ENCODE measurements around the gene FBXO27.

Gene FBXO27

GRCh38 chr19:39032063-39032918 lies at the start of gene FBXO27:
FBXO27 (minus strand) TSS chr19:39032549; CDS start chr19:39032227, 322 bp downstream.
- TF ChIP-seq CTCF (conservative IDR thresholded peaks at IDR 0.05; ENCODE audit: low read depth, low read length) = no peak
- peaks cover 4% of the 10 kb centered on the region; the same call in 1 of the 2 replicates for H3K27me3 ChIP-seq (ENCODE audit: insufficient read depth, low read depth)
- H4K20me1 ChIP-seq (ENCODE audit: insufficient read depth) = no peaks in the 10 kb centered on the region
- H3K4me3 ChIP-seq (IDR thresholded peaks at IDR 0.05; ENCODE audit: insufficient read depth, low read depth, low read length) = no peak within 1 kb of the TSS
- peaks cover 10% of the 10 kb centered on the region for H3K4me1 ChIP-seq (ENCODE audit: low read depth, poor library complexity, severe bottlenecking)
- no peak within 1 kb of the TSS for H3K27ac ChIP-seq
- peak within 1 kb of the TSS; percentile 52; the same call in 1 of the 2 replicates for H3K9ac ChIP-seq
- no peaks in the 10 kb centered on the region for H3K36me3 ChIP-seq (ENCODE audit: insufficient read depth)
- no peaks in the 10 kb centered on the region for H3K79me2 ChIP-seq (ENCODE audit: insufficient read depth, low read depth)
- H3K4me2 ChIP-seq = peak within 1 kb of the TSS; percentile 54
- peak within 1 kb of the TSS; percentile 89 for H2AFZ ChIP-seq (ENCODE audit: low read depth)

- Histone ChIP-seq H3K9ac (no peak overlapping the region), H3K36me3 (ENCODE audit: insufficient read depth) (no peaks in the 10 kb centered on the region), H4K20me1 (ENCODE audit: insufficient read depth) (no peaks in the 10 kb centered on the region), H2AFZ (ENCODE audit: low read depth) (no peak overlapping the region), H3K27ac (no peak overlapping the region), H3K4me1 (ENCODE audit: low read depth, poor library complexity, severe bottlenecking) (no peaks in the 10 kb centered on the region), H3K4me3 (IDR thresholded peaks at IDR 0.05; ENCODE audit: insufficient read depth, low read depth, low read length) (no peak overlapping the region), H3K27me3 (ENCODE audit: insufficient read depth, low read depth) (no peaks in the 10 kb centered on the region), H3K79me2 (ENCODE audit: insufficient read depth, low read depth) (no peaks in the 10 kb centered on the region), H3K4me2 (no peak overlapping the region)
- no peak for TF ChIP-seq CTCF (conservative IDR thresholded peaks at IDR 0.05; ENCODE audit: low read depth, low read length)
These were observed 48.1 kb upstream of the FBXO27 start for GRCh38 chr19:39080431-39080830.

GRCh38 chr19:39078436-39079200 lies 46.3 kb upstream of the FBXO27 start:
- Histone ChIP-seq H2AFZ (ENCODE audit: low read depth) (no peak overlapping the region), H3K4me2 (no peak overlapping the region), H3K9ac (no peak overlapping the region), H3K27me3 (ENCODE audit: insufficient read depth, low read depth) (no peaks in the 10 kb centered on the region), H3K36me3 (ENCODE audit: insufficient read depth) (no peaks in the 10 kb centered on the region), H3K27ac (no peak overlapping the region), H4K20me1 (ENCODE audit: insufficient read depth) (no peaks in the 10 kb centered on the region), H3K4me1 (ENCODE audit: low read depth, poor library complexity, severe bottlenecking) (no peaks in the 10 kb centered on the region), H3K79me2 (ENCODE audit: insufficient read depth, low read depth) (no peaks in the 10 kb centered on the region), H3K4me3 (IDR thresholded peaks at IDR 0.05; ENCODE audit: insufficient read depth, low read depth, low read length) (no peak overlapping the region)
- no peak for TF ChIP-seq CTCF (conservative IDR thresholded peaks at IDR 0.05; ENCODE audit: low read depth, low read length)

DNA sequence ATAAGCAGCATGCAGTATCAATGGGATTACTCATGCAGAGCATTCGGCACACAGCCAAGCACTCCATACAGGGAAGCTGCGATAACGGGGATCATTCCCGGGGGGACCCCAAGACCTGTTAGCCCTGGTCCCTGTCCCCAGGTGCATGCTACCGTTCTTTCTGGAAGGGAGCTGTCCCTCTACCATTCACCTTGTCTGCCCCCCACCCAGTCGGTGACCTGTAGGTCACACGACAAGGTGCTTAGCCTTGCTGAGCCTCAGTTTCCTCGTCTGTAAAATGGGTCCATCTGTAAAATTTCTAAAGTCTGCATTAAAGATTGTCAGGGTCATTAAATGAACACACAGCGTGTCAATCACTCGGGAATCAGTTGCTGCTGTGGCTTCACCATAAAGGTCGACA lies 45.0 kb upstream of the FBXO27 start:
- H2AFZ ChIP-seq (ENCODE audit: low read depth) = no peak overlapping the region
- no peaks in the 10 kb centered on the region for H3K27me3 ChIP-seq (ENCODE audit: insufficient read depth, low read depth)
- H3K4me3 ChIP-seq (IDR thresholded peaks at IDR 0.05; ENCODE audit: insufficient read depth, low read depth, low read length) = no peak overlapping the region
- H3K27ac ChIP-seq = no peak overlapping the region
- H3K36me3 ChIP-seq (ENCODE audit: insufficient read depth) = no peaks in the 10 kb centered on the region
- no peak overlapping the region for H3K9ac ChIP-seq
- no peak for TF ChIP-seq CTCF (conservative IDR thresholded peaks at IDR 0.05; ENCODE audit: low read depth, low read length)
- no peaks in the 10 kb centered on the region for H4K20me1 ChIP-seq (ENCODE audit: insufficient read depth)
- H3K4me2 ChIP-seq = no peak overlapping the region
- H3K79me2 ChIP-seq (ENCODE audit: insufficient read depth, low read depth) = no peaks in the 10 kb centered on the region
- no peaks in the 10 kb centered on the region for H3K4me1 ChIP-seq (ENCODE audit: low read depth, poor library complexity, severe bottlenecking)
